DMS53 treated with DMSO at 0.1 percent for 48 hours (cell line): Measurements from ENCODE around the gene MAST3.
"Not testable (repeated sequence)": the region's sequence is repeated elsewhere in the genome, so short reads cannot be mapped to it uniquely, and the experiment has no call there.

ENCODE experiments used
- DNase-seq: peaks from one replicate; lab custom pipeline; 2025; ENCODE audit not compliant: unreplicated experiment; lab: John Stamatoyannopoulos, UW

Gene MAST3

DNA sequence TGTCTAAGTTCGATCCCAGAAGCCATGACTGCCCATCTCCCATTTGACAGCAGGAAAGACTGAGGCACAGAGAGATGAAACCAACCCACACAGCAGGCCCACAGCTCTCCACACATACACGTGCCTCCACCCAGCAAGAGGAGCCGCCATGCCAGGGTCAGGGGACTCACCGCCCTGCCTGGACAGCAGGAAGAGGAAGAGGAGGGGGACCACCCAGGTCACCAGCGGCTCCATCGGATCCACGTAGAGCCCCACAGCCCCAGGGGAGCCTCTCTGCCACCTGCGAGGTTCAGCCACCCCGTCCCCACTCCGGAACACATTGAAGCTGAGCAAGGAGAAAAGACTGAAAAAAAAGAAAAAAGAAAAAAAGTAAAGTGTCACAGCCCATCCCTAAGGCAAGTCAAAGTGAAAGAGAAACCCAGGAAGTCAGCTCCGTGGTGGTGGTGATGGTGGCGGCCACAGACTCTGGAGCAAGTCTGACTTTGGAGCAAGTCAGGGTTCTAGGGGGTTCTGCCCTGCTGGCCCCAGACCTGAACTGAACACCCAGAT is 10.9 kb upstream of the MAST3 start, which contains the start of gene IL12RB1:
Gene IL12RB1, minus strand, starts transcription at position 345 of the 549 bp plus-strand sequence. Its CDS starts 111 bp downstream, at position 234.
- DNase-seq = no peak

DNA sequence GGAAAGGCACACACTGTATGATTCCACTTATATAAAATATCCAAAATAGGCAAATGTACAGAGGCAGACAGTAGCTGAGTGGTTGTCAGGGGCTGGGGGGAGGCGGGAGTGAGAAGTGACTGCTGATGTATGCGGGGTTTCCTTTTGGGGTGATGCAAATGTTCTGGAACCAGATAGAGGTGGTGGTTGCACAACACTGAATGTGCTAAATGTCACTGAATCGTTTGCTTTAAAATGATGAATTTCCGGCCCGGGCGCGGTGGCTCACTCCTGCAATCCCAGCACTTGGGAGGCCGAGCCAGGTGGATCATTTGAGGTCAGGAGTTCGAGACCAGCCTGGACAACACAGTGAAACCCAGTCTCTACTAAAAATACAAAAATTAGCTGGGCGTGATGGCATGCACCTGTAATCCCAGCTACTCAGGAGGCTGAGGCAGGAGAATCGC is 8.5 kb upstream of the MAST3 start:
- not testable (repeated sequence) for DNase-seq

DNA sequence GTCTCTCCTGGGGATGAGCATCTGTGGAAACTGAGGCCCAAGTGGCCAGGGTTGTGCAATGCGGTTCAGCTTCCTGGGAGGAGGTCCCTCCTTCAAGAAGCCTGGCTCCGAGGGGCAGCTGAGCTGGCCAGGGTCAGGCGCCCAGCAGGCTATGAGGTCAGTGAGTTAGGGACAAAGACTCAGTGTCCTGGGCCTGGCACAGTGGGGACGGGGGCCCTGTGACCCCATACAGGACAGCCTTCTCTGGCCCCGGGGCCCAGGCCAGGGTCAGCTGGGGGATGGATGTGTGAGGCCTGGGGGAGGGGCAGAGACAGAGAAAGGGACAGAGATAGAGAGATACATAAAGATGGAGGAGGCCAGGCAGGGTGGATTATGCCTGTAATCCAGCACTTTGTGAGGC is 7.9 kb upstream of the MAST3 start:
- DNase-seq = no peak

DNA sequence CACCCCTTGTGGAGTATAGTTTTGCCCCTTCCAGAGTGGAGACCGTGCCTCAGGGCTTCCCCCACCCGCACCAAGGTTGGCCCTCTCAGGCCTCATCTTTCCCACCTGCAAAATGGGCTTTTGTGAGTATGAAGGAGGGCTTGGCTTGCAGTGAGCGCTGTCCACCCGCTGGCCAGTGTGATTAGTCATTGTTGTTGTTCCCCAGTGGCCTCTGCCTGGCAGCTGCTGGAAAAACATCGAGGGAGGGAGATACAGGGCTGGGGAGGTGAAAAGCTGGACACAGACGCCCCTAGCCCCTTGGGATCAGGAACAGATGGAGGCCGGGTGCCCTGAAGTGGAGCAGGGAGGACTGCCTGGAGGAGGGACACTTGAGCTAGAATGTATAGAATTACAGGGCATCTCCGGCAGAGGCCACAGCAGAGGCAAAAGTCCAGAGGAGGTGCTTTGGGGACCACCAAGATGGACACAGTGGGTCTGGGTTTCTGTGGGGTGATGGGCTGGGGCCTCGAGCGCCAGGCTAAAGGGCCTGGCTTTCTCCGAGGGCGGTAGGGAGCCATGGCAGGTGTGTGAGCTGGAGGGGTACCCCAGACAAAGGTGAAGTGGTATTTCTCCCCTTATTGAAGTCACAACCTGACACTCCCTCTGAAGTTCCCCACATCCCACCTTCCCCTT is 6.9 kb upstream of the MAST3 start:
- DNase-seq = no peak

DNA sequence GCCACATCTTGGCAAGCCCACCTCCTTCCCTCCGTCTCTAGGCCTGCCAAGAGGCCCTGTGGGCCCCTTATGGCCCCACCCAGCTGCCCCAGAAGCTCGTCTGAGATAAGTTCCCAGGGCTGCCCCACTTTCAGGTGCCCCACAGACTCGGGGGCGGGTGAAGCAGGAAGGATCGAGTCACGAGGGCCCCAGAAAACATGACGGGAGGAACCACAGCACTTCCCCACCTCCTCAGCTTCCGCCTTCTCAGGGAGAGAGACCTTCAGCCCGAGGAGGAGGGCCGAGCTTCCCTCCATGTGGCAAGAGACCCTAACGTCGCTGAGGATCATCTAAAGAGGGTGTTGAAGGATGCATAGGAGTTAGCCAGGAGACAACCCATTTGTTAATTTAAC is 6.4 kb upstream of the MAST3 start:
- DNase-seq = no peak

- DNase-seq = no peak
Observed at GRCh38 chr19:18093439-18094161, 4.0 kb upstream of the MAST3 start.

GRCh38 chr19:18096258-18096657 is 1.3 kb upstream of the MAST3 start:
- no peak for DNase-seq

GRCh38 chr19:18097993-18098890 is 664 bp downstream of the MAST3 start:
- no peak for DNase-seq

DNA sequence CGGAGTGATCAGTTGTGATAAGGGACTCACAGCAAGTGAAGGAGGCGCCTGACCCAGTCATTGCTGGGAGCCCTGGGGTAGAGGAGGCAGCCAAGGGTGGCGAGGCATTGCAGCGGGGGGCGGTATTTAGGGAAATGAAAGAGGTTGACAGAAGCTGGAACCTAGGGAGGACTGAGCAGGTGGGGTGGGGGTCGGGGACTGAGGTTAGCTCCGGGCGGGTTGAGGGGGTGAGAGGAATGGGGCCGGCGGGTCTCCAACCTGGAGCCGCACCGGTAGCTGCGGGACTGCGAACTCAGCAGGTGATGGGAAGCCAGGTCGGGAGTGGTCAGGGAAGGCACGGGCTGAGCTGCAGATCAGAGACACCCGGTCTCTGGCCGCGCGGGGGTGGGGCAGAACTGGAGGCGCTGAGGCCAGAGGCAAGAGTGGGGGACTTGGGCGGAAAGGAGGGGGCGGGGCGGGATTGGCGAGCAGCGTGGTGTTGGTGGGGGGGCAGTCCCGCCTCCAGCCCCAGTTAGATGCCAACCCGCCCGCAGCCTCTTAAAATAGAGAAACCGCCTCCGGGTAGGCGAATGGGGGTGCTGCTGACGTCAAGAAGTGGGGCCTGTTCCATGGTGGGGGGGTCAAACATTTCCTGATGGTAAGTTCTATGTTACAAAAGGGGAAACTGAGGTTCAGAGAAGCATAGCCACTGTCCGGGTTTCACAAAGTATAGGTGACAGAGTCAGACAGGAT is 1.5 kb downstream of the MAST3 start:
- DNase-seq = no peak

GRCh38 chr19:18099623-18099995 is 2.0 kb downstream of the MAST3 start:
- no peak for DNase-seq

- DNase-seq = no peak
Observed at GRCh38 chr19:18100710-18101109, 3.1 kb downstream of the MAST3 start.

- DNase-seq = no peak
Observed at GRCh38 chr19:18101268-18101667, 3.7 kb downstream of the MAST3 start.

GRCh38 chr19:18102916-18103542 is 5.5 kb downstream of the MAST3 start:
- DNase-seq = no peak

- no peak for DNase-seq
Observed at GRCh38 chr19:18104793-18105131, 7.2 kb downstream of the MAST3 start.

DNA sequence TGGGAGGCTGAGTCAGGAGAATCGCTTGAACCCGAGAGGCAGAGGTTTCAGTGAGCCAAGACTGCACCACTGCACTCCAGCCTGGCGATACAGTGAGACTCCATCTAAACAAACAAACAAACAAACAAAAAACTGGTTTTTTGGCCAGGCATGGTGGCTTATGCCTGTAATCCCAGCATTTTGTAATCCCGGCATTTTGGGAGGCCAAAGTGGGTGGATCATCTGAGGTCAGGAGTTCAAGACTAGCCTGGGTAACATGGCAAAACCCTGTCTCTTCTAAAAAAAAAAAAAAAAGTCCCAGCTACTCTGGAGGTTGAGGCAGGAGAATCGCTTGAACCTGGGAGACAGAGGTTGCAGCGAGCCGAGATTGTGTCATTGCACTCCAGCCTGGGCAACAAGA is 7.7 kb downstream of the MAST3 start:
- DNase-seq = not testable (repeated sequence)

DNA sequence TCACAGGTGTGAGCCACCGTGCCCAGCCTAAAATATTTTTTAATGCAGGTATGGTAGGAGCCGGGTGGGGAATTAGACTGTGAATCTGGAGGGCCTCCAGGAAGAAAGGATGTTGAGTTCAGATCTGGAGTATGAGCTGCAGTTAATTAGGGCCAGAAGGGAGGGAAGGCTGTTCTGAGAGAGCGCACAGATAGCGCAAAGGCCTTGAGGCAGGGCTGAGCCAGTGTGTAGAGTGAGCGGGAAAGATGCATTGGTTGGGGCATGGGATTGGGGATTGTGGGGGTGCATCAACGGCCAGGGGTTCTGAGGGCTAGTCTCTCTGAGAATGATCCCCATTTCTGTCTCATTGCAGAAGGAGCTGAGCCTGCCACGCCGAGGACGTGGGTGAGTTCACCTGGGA is 9.7 kb downstream of the MAST3 start:
- DNase-seq = no peak

DNA sequence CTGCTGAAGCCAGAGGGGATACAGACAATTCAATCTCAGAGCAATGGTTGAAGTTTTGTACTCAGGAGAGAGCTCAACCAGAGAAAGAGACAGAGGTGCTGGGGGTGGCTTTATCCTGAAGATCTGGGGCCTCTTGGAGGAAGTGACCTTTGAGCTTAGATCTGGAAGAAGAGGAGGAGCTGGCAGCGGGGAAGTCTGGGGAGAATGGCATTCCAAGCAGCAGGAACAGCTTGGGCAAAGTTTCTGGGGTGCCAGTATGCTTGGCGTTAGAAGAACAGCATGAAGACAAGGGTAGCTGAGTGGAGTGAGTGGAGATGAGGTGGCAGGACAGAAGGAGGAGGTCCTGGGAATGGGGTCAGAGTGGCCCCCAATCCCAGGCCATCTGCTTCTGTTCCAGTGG is 11.3 kb downstream of the MAST3 start:
- DNase-seq = no peak

- no peak for DNase-seq
Observed at GRCh38 chr19:18109341-18109732, 11.8 kb downstream of the MAST3 start.

GRCh38 chr19:18109733-18110608 is 12.4 kb downstream of the MAST3 start:
- DNase-seq = no peak
